ENCODE measurements around the gene OARD1. TPM values are rescaled to one million over a fixed set of nuclear protein-coding genes. Genes with fewer than 3 reads are reported as not detected.

Gene OARD1
- total RNA-seq, 2 donors from 2014 or later = 15.0 to 27.4 TPM

- no peak for ATAC-seq
- TF ChIP-seq POLR2A (IDR thresholded peaks at IDR 0.05) = no peak
- no peak overlapping the region for H3K27ac ChIP-seq
- WGBS, 2 donors = 93 to 95% methylated on average over 3 of the region's 3 CpGs
- no peaks in the 10 kb centered on the region for H3K4me1 ChIP-seq
- intact Hi-C loops (cut with DNase I) = no loop called here
- no peaks in the 10 kb centered on the region for H3K36me3 ChIP-seq (replicated peaks in 1 of 2; ENCODE audit: insufficient read depth in 1 of 2, low read depth in 2 of 2)
- no peak for DNase-seq
- no peaks in the 10 kb centered on the region for H3K9me3 ChIP-seq
- H3K27me3 ChIP-seq = no peaks in the 10 kb centered on the region
- H3K4me3 ChIP-seq = no peak overlapping the region
Measured at GRCh38 chr6:41103847-41104246, 31.7 kb upstream of the OARD1 start.

DNA sequence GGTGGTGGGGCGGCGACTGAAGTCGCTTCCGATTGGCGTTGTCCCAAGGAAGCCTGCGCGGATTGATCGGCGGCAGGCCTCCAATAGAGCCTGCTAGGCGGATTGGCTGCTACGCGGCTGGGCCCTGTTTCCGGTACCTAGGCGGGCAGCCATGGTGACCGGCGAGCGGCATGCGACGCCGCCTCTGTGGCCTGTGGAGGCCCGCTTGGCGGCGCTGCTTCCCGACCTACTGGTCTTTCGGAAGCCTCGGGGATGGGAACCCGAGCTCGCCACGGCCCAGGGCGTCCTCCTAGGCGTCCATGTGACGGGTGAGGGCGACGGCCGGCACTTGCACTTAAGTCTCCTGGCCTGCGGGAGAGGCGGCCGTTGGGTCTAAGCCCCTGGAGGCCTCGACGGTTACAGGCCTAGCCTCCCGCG, 28.7 kb upstream of the OARD1 start:
- 91 to 95% methylated on average over 12 to 40 of the region's 42 CpGs for WGBS, 2 donors
- DNase-seq = no peak

DNA sequence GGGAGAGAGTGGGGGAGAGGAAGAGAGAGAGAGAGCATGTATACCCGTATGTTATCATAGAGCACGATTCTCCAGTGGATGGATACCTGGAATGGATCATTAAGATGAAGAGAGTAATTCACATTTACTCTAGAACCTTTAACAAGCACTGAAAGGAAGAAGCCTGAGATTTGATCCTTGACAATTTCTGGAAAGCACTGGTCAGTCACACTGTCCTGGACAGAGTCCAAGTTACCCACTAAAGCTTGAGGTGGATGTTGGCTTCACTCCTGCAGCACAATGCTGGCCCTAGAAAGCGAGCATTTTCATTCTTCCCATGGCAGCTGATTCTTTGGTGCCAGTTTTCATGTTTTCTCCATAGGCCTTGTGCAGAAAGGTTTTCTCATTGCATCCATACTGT, 26.2 kb upstream of the OARD1 start:
- WGBS, 2 donors = 69 to 70% methylated on average over 3 of the region's 3 CpGs
- TF ChIP-seq POLR2A (IDR thresholded peaks at IDR 0.05) = no peak
- TF ChIP-seq CTCF (IDR thresholded peaks at IDR 0.05) = no peak
- no peaks in the 10 kb centered on the region for H3K27me3 ChIP-seq
- intact Hi-C loops (cut with DNase I) = no loop called here
- no peaks in the 10 kb centered on the region for H3K9me3 ChIP-seq
- peaks cover 19 to 51% of the 10 kb centered on the region in 2 donors for H3K36me3 ChIP-seq (replicated peaks in 1 of 2; ENCODE audit: insufficient read depth in 1 of 2, low read depth in 2 of 2)
- no peak overlapping the region for H3K27ac ChIP-seq
- no peaks in the 10 kb centered on the region for H3K4me1 ChIP-seq
- no peak overlapping the region for H3K4me3 ChIP-seq
- DNase-seq (no peak), ATAC-seq (no peak)

More for the DNA sequence above, 28.7 kb upstream of the OARD1 start:
- ATAC-seq = no peak
- Histone ChIP-seq H3K27ac (no peak overlapping the region), H3K4me3 (no peak overlapping the region), H3K9me3 (no peaks in the 10 kb centered on the region), H3K4me1 (no peaks in the 10 kb centered on the region), H3K36me3 (replicated peaks in 1 of 2; ENCODE audit: insufficient read depth in 1 of 2, low read depth in 2 of 2) (peaks cover 3 to 27% of the 10 kb centered on the region in 2 donors), H3K27me3 (no peaks in the 10 kb centered on the region)
- TF ChIP-seq POLR2A (IDR thresholded peaks at IDR 0.05) (no peak), CTCF (IDR thresholded peaks at IDR 0.05) (no peak)
- intact Hi-C loops (cut with DNase I) = no loop called here

- no peak overlapping the region for H3K4me3 ChIP-seq
- 75 to 84% methylated on average over 5 of the region's 5 CpGs for WGBS, 2 donors
- TF ChIP-seq CTCF (IDR thresholded peaks at IDR 0.05) = no peak
- TF ChIP-seq POLR2A (IDR thresholded peaks at IDR 0.05) = no peak
- no peak for ATAC-seq
- no peaks in the 10 kb centered on the region for H3K9me3 ChIP-seq
- H3K27ac ChIP-seq = no peak overlapping the region
- no peaks in the 10 kb centered on the region for H3K4me1 ChIP-seq
- no peaks in the 10 kb centered on the region for H3K27me3 ChIP-seq
- DNase-seq = no peak
- intact Hi-C loops (cut with DNase I) = no loop called here
- peaks cover 21 to 58% of the 10 kb centered on the region in 2 donors for H3K36me3 ChIP-seq (replicated peaks in 1 of 2; ENCODE audit: insufficient read depth in 1 of 2, low read depth in 2 of 2)
Measured at GRCh38 chr6:41097467-41098090, 25.4 kb upstream of the OARD1 start.

DNA sequence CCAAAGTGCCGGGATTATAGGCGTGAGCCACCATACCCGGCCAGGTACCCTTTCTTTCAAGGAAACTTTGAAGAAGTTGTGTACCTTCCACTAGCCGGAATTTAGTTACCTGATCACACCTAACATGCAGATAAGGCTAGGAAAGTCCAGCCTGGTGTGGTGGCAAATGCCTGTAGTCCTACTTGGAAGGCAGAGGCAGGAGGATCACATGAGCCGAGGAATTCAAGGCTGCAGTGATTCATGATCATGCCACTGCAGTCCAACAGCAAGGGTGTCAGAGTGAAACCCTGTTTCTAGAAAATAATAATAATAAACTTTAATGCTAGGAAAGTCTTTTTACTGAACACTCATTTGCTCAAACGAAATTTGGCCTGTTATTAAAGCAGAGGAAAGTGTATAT, 21.6 kb upstream of the OARD1 start:
- ATAC-seq (no peak), DNase-seq (no peak)
- intact Hi-C loops (cut with DNase I) = no loop called here
- Histone ChIP-seq H3K27me3 (no peaks in the 10 kb centered on the region), H3K4me3 (no peak overlapping the region), H3K27ac (no peak overlapping the region), H3K9me3 (no peaks in the 10 kb centered on the region), H3K36me3 (replicated peaks in 1 of 2; ENCODE audit: insufficient read depth in 1 of 2, low read depth in 2 of 2) (peaks cover 21 to 76% of the 10 kb centered on the region in 2 donors), H3K4me1 (no peaks in the 10 kb centered on the region)
- WGBS, 2 donors = 81 to 91% methylated on average over 6 of the region's 6 CpGs
- TF ChIP-seq CTCF (IDR thresholded peaks at IDR 0.05) (no peak), POLR2A (IDR thresholded peaks at IDR 0.05) (no peak)

Data from body of pancreas (tissue), 4 donors.